Measurements from ENCODE around the gene ZNF740. TPM values are rescaled to one million over a fixed set of nuclear protein-coding genes. Genes with fewer than 3 reads are reported as not detected.

Gene ZNF740
- total and polyA plus RNA-seq, 2 of the 8 experiments (the other 6 are each of a cell fraction or from before 2014, with no cell fraction given), result 8.2 to 40.0 TPM

GRCh38 chr12:53213348-53213747, 32.8 kb downstream of the ZNF740 start (continued):
- peak in 2 of 3 experiments; percentile 96 to 97; a peak in 3 of 4 replicates for TF ChIP-seq CTCF (IDR thresholded peaks at IDR 0.05; ENCODE audit: control extremely low read depth in 1 of 3, insufficient read depth in 1 of 3, low read depth in 1 of 3, low read length in 3 of 3)
- TF ChIP-seq SRF (IDR thresholded peaks at IDR 0.05; ENCODE audit: low read depth, low read length), result no peak
- TF ChIP-seq, protein P1, sequence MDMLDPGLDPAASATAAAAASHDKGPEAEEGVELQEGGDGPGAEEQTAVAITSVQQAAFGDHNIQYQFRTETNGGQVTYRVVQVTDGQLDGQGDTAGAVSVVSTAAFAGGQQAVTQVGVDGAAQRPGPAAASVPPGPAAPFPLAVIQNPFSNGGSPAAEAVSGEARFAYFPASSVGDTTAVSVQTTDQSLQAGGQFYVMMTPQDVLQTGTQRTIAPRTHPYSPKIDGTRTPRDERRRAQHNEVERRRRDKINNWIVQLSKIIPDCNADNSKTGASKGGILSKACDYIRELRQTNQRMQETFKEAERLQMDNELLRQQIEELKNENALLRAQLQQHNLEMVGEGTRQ (IDR thresholded peaks at IDR 0.05; ENCODE audit: low read length), result no peak
- peak; percentile 98 for TF ChIP-seq RAD21 (IDR thresholded peaks at IDR 0.05 in 1 of 2, conservative IDR thresholded peaks at IDR 0.05 in 1 of 2; ENCODE audit: low read depth in 2 of 2, low read length in 2 of 2)
- peak; percentile 62; the same call in 1 of the 2 replicates for TF ChIP-seq MAX (IDR thresholded peaks at IDR 0.05)
- no peak for TF ChIP-seq SIRT6 (IDR thresholded peaks at IDR 0.05; ENCODE audit: low read length)
- TF ChIP-seq EP300 (IDR thresholded peaks at IDR 0.05; ENCODE audit: borderline replicate concordance in 1 of 2, low read depth in 2 of 2, low read length in 2 of 2), result no peak
- TF ChIP-seq YY1 (IDR thresholded peaks at IDR 0.05; ENCODE audit: low read depth, low read length), result peak; percentile 81
- no peak for TF ChIP-seq RBBP5 (IDR thresholded peaks at IDR 0.05; ENCODE audit: borderline replicate concordance, low read depth, low read length)
- no peak for TF ChIP-seq NRF1 (IDR thresholded peaks at IDR 0.05; ENCODE audit: low read depth, low read length)
- no peak for TF ChIP-seq TBP (IDR thresholded peaks at IDR 0.05; ENCODE audit: low read depth, low read length)
- no peak for TF ChIP-seq EGR1 (IDR thresholded peaks at IDR 0.05; ENCODE audit: borderline replicate concordance, low read depth, low read length)
- TF ChIP-seq PHF8 (conservative IDR thresholded peaks at IDR 0.05; ENCODE audit: low read depth, low read length), result no peak
- TF ChIP-seq GTF2F1 (IDR thresholded peaks at IDR 0.05; ENCODE audit: borderline replicate concordance, low read depth, low read length), result no peak
- no peak for TF ChIP-seq CHD2 (IDR thresholded peaks at IDR 0.05; ENCODE audit: low read length)
- TF ChIP-seq ZNF274 (IDR thresholded peaks at IDR 0.05; ENCODE audit: borderline replicate concordance, extremely low read depth, low read length), result no peak
